Neural cell (in vitro differentiated cells): Measurements from ENCODE around the gene GLRX2. TPM values are rescaled to one million over a fixed set of nuclear protein-coding genes. Genes with fewer than 3 reads are reported as not detected.
A peak's percentile ranks its signal among the peaks of the same experiment; 100 is the strongest.

Experiments used
- H2AFZ ChIP-seq: fragments of 200-600, 300-800 bp; sonication (generic), shearing (Covaris generic); 2 replicates; pipeline ENCODE4 v1.6.0; 2014; ENCODE audit warnings: low read depth, mild to moderate bottlenecking, antibody characterized with exemption, low read length, moderate library complexity
- H3F3A ChIP-seq: fragments of 200-600 bp; shearing (Covaris generic); 2 replicates; pipeline ENCODE4 v1.6.1; 2016; ENCODE audit warnings: mild to moderate bottlenecking, moderate library complexity, mixed read lengths, antibody characterized with exemption, low read length; ENCODE audit not compliant: insufficient read depth, poor library complexity, severe bottlenecking
- H3K27ac ChIP-seq: fragments of 200-600, 300-800 bp; sonication (generic), shearing (Covaris generic); 2 replicates; pipeline ENCODE4 v1.5.1; 2014; ENCODE audit warnings: mild to moderate bottlenecking, low read length, moderate library complexity
- H3K27me3 ChIP-seq: fragments of 300-800, 200-600 bp; sonication (generic), shearing (Covaris generic); 2 replicates; pipeline ENCODE4 v1.6.0; 2014; ENCODE audit warnings: mild to moderate bottlenecking, low read depth, low read length, moderate library complexity; ENCODE audit not compliant: insufficient read depth
- H3K36me3 ChIP-seq: fragments of 300-800, 200-600 bp; sonication (generic), shearing (Covaris generic); 2 replicates; pipeline ENCODE4 v1.5.1; 2014; ENCODE audit warnings: mild to moderate bottlenecking, antibody characterized with exemption, low read length, moderate library complexity; ENCODE audit not compliant: insufficient read depth
- H3K4me2 ChIP-seq: fragments of 300-800, 200-600 bp; sonication (generic), shearing (Covaris generic); 2 replicates; pipeline ENCODE4 v1.6.0; 2014; ENCODE audit warnings: mild to moderate bottlenecking, low read length
- H3K4me3 ChIP-seq: fragments of 300-800, 200-600 bp; sonication (generic), shearing (Covaris generic); 2 replicates; pipeline ENCODE4 v1.5.1; 2014; ENCODE audit warnings: mild to moderate bottlenecking, low read length, moderate library complexity
- H3K79me2 ChIP-seq: fragments of 200-600 bp; shearing (Covaris generic); replicated peaks from 2 replicates; pipeline ENCODE4 v1.6.0; 2014; ENCODE audit warnings: mild to moderate bottlenecking, low read length, moderate library complexity; ENCODE audit not compliant: insufficient read depth
- H3K9ac ChIP-seq: fragments of 300-800, 200-600 bp; sonication (generic), shearing (Covaris generic); 2 replicates; pipeline ENCODE4 v1.6.1; 2016; ENCODE audit warnings: mild to moderate bottlenecking, low read length, mixed read lengths
- H3K9me2 ChIP-seq: fragments of 200-600 bp; shearing (Covaris generic); 2 replicates; pipeline ENCODE4 v1.6.1; 2016; ENCODE audit warnings: mild to moderate bottlenecking, low read length, mixed read lengths; ENCODE audit not compliant: insufficient read depth
- H3K9me3 ChIP-seq: fragments of 200-600, 300-800 bp; sonication (generic), shearing (Covaris generic); 2 replicates; pipeline ENCODE4 v1.6.1; 2016; ENCODE audit warnings: mild to moderate bottlenecking, mixed run types, low read length, moderate library complexity, mixed read lengths
- H4K20me1 ChIP-seq: fragments of 200-600 bp; shearing (Covaris generic); 2 replicates; pipeline ENCODE4 v1.6.1; 2016; ENCODE audit warnings: mild to moderate bottlenecking, mixed run types; ENCODE audit not compliant: insufficient read depth
- EP300 ChIP-seq: fragments of 450-650 bp; conservative IDR thresholded peaks from 2 replicates; pipeline ENCODE4 v1.6.1; 2014; ENCODE audit warnings: antibody characterized with exemption, mild to moderate bottlenecking, moderate library complexity; ENCODE audit not compliant: poor library complexity, severe bottlenecking
- EZH2 ChIP-seq: fragments of 200-600, 300-800 bp; shearing (Covaris generic), sonication (generic); IDR thresholded peaks from 2 replicates; pipeline ENCODE4 v1.6.1; 2014; ENCODE audit warnings: antibody characterized with exemption, low read length, borderline replicate concordance, mild to moderate bottlenecking; ENCODE audit not compliant: insufficient read depth, poor library complexity, severe bottlenecking
- MXI1 ChIP-seq: fragments of 450-650 bp; conservative IDR thresholded peaks from 2 replicates; pipeline ENCODE4 v1.6.1; 2014; ENCODE audit warnings: antibody characterized with exemption, mild to moderate bottlenecking; ENCODE audit not compliant: poor library complexity, severe bottlenecking
- POLR2AphosphoS5 ChIP-seq: IDR thresholded peaks from 2 replicates; pipeline ENCODE4 v1.6.1; 2012
- REST ChIP-seq: IDR thresholded peaks from 2 replicates; pipeline ENCODE4 v1.6.1; 2012; ENCODE audit warnings: borderline replicate concordance
- TAF1 ChIP-seq: IDR thresholded peaks from 2 replicates; pipeline ENCODE4 v1.6.1; 2012; ENCODE audit warnings: low read depth
- polyA plus RNA-seq: library from polyadenylated mRNA; depleted of rRNA; stranded (reverse); fragments of >200 nt; gene quantifications from 2 replicates; pipeline ENCODE4 v1.2.3, GENCODE V29; 2014

GLRX2 gene
- polyA plus RNA-seq, 1 donor from 2014 or later = 6.6 TPM

- H3K27me3 ChIP-seq = peaks cover 4% of the 10 kb centered on the region
- no peak overlapping the region for H3K27ac ChIP-seq
- H3K36me3 ChIP-seq = no peaks in the 10 kb centered on the region
- TF ChIP-seq EZH2 (no peak), POLR2AphosphoS5 (no peak), REST (peak; percentile 13), MXI1 (no peak)
- H3K4me2 ChIP-seq = peak overlapping the region; percentile 92
- peaks cover 5% of the 10 kb centered on the region for H3F3A ChIP-seq
- no peaks in the 10 kb centered on the region for H3K79me2 ChIP-seq
- H4K20me1 ChIP-seq = no peaks in the 10 kb centered on the region
- H2AFZ ChIP-seq = peak overlapping the region; percentile 38
- peak overlapping the region; percentile 87 for H3K4me3 ChIP-seq
- no peaks in the 10 kb centered on the region for H3K9me3 ChIP-seq
- H3K9ac ChIP-seq = peak overlapping the region; percentile 58
- no peaks in the 10 kb centered on the region for H3K9me2 ChIP-seq
These were observed 710 bp downstream of the GLRX2 start for GRCh38 chr1:193104502-193104906.

- peaks cover 5% of the 10 kb centered on the region for H3F3A ChIP-seq
- H3K4me2 ChIP-seq = peak overlapping the region; percentile 92
- no peak overlapping the region for H3K27ac ChIP-seq
- no peak for TF ChIP-seq TAF1
- H3K79me2 ChIP-seq = no peaks in the 10 kb centered on the region
- H3K9me3 ChIP-seq = no peaks in the 10 kb centered on the region
- H3K9ac ChIP-seq = peak overlapping the region; percentile 58
- no peak overlapping the region for H2AFZ ChIP-seq
- H4K20me1 ChIP-seq = no peaks in the 10 kb centered on the region
- no peaks in the 10 kb centered on the region for H3K36me3 ChIP-seq
- H3K4me3 ChIP-seq = peak overlapping the region; percentile 87
- H3K27me3 ChIP-seq = peaks cover 4% of the 10 kb centered on the region
- H3K9me2 ChIP-seq = no peaks in the 10 kb centered on the region
These were observed 1.3 kb downstream of the GLRX2 start for GRCh38 chr1:193103759-193104501.

DNA sequence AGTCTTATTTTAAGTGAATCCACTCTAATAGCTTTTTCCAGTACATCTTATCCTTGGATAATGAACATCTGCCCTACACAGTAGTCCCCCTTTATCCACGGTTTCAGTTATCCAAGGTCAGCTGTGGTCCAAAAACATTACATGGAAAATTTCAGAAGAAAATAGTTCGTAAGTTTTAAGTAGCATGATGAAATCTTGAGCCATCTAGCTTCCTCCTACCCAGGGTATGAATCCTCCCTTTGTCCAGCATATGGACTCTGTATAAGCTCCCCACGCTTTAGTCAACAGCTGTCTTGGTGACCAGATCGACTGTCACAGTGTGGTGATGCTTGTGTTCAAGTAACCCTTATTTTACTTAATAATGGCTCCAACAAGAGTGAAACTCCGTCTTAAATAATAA lies 2.6 kb downstream of the GLRX2 start:
- H3K4me2 ChIP-seq = no peak overlapping the region
- peaks cover 5% of the 10 kb centered on the region for H3F3A ChIP-seq
- TF ChIP-seq EP300 = no peak
- no peaks in the 10 kb centered on the region for H4K20me1 ChIP-seq
- no peak overlapping the region for H2AFZ ChIP-seq
- H3K9me2 ChIP-seq = no peaks in the 10 kb centered on the region
- no peaks in the 10 kb centered on the region for H3K36me3 ChIP-seq
- H3K79me2 ChIP-seq = no peaks in the 10 kb centered on the region
- H3K27ac ChIP-seq = no peak overlapping the region
- H3K4me3 ChIP-seq = no peak overlapping the region
- H3K27me3 ChIP-seq = peaks cover 4% of the 10 kb centered on the region
- H3K9me3 ChIP-seq = no peaks in the 10 kb centered on the region
- H3K9ac ChIP-seq = no peak overlapping the region
